Loucy (cell line): ENCODE measurements around the gene OR5K1.

ENCODE experiments used
- H2AFZ ChIP-seq: fragments of 200-600 bp; sonication (generic); 2 replicates; pipeline ENCODE4 v1.6.0; 2016; ENCODE audit warnings: antibody characterized with exemption, mild to moderate bottlenecking, low read length, moderate library complexity
- H3F3A ChIP-seq: fragments of 200-600 bp; 2 replicates; pipeline ENCODE4 v1.6.0; 2016; ENCODE audit warnings: antibody characterized with exemption, low read depth, mild to moderate bottlenecking
- H3K27me3 ChIP-seq: fragments of 200-600 bp; sonication (generic); 2 replicates; pipeline ENCODE4 v1.6.1; 2014; ENCODE audit warnings: low read length, mild to moderate bottlenecking; ENCODE audit not compliant: insufficient read depth, poor library complexity, severe bottlenecking
- H3K36me3 ChIP-seq: fragments of 200-600 bp; sonication (generic); 2 replicates; pipeline ENCODE4 v1.6.1; 2016; ENCODE audit warnings: low read length; ENCODE audit not compliant: insufficient read depth
- H3K4me1 ChIP-seq: fragments of 200-600 bp; sonication (generic); 2 replicates; pipeline ENCODE4 v1.5.1; 2014; ENCODE audit warnings: low read length, mild to moderate bottlenecking; ENCODE audit not compliant: insufficient read depth, poor library complexity, severe bottlenecking
- H3K4me2 ChIP-seq: fragments of 200-600 bp; sonication (generic); 2 replicates; pipeline ENCODE4 v1.6.0; 2014; ENCODE audit warnings: antibody characterized with exemption, low read length, low read depth, mild to moderate bottlenecking; ENCODE audit not compliant: poor library complexity, severe bottlenecking
- H3K4me3 ChIP-seq: fragments of 200-600 bp; sonication (generic); 2 replicates; pipeline ENCODE4 v1.5.1; 2014; ENCODE audit warnings: low read length, mild to moderate bottlenecking, mixed read lengths; ENCODE audit not compliant: poor library complexity, severe bottlenecking
- H3K79me2 ChIP-seq: fragments of 200-600 bp; sonication (generic); 2 replicates; pipeline ENCODE4 v1.6.1; 2014; ENCODE audit warnings: low read length; ENCODE audit not compliant: insufficient read depth
- H3K9ac ChIP-seq: fragments of 200-600 bp; sonication (generic); 2 replicates; pipeline ENCODE4 v1.6.0; 2014; ENCODE audit warnings: mild to moderate bottlenecking, low read depth, low read length, moderate library complexity; ENCODE audit not compliant: poor library complexity, severe bottlenecking
- H3K9me2 ChIP-seq: fragments of 200-600 bp; sonication (generic); replicated peaks from 2 replicates; pipeline ENCODE4 v1.6.1; 2016; ENCODE audit warnings: low read depth, low read length, mixed read lengths
- H3K9me3 ChIP-seq: fragments of 200-600 bp; sonication (generic); 2 replicates; pipeline ENCODE4 v1.6.1; 2014; ENCODE audit warnings: mild to moderate bottlenecking, antibody characterized with exemption, low read length, low read depth; ENCODE audit not compliant: insufficient read depth
- H4K20me1 ChIP-seq: fragments of 200-600 bp; sonication (generic); 2 replicates; pipeline ENCODE4 v1.6.0; 2014; ENCODE audit warnings: antibody characterized with exemption, low read length, mild to moderate bottlenecking; ENCODE audit not compliant: insufficient read depth, poor library complexity, severe bottlenecking
- CTCF ChIP-seq: fragments of 200-600 bp; sonication (generic); conservative IDR thresholded peaks from 2 replicates; pipeline ENCODE4 v1.5.1; 2014; ENCODE audit warnings: mild to moderate bottlenecking, antibody characterized with exemption, low read length
- EZH2phosphoT487 ChIP-seq: fragments of 200-600 bp; IDR thresholded peaks from 2 replicates; pipeline ENCODE4 v1.6.1; 2018; ENCODE audit warnings: antibody characterized with exemption, mild to moderate bottlenecking, moderate library complexity, borderline replicate concordance

Gene OR5K1

GRCh38 chr3:98500019-98500418 lies 37.0 kb downstream of the OR5K1 start:
- H3K9me2 ChIP-seq, result no peaks in the 10 kb centered on the region
- no peak overlapping the region for H3K4me3 ChIP-seq
- no peaks in the 10 kb centered on the region for H3K4me1 ChIP-seq

GRCh38 chr3:98501270-98501669 lies 38.3 kb downstream of the OR5K1 start:
- no peaks in the 10 kb centered on the region for H3K9me3 ChIP-seq

More at GRCh38 chr3:98500019-98500418, 37.0 kb downstream of the OR5K1 start:
- Histone ChIP-seq H2AFZ (no peak overlapping the region), H3K27me3 (no peaks in the 10 kb centered on the region), H3K36me3 (no peaks in the 10 kb centered on the region), H3F3A (no peaks in the 10 kb centered on the region), H3K4me2 (no peak overlapping the region), H3K9ac (no peak overlapping the region), H4K20me1 (no peaks in the 10 kb centered on the region), H3K79me2 (no peaks in the 10 kb centered on the region), H3K9me3 (no peaks in the 10 kb centered on the region)
- TF ChIP-seq CTCF (no peak), EZH2phosphoT487 (no peak)

GRCh38 chr3:98501863-98502576 lies 39.0 kb downstream of the OR5K1 start:
- no peaks in the 10 kb centered on the region for H3K4me1 ChIP-seq
- no peak overlapping the region for H3K4me2 ChIP-seq
- no peaks in the 10 kb centered on the region for H3F3A ChIP-seq
- H3K9ac ChIP-seq, result no peak overlapping the region
- H3K9me3 ChIP-seq, result no peaks in the 10 kb centered on the region
- H3K79me2 ChIP-seq, result no peaks in the 10 kb centered on the region
- H3K4me3 ChIP-seq, result no peak overlapping the region
- H2AFZ ChIP-seq, result no peak overlapping the region
- no peak for TF ChIP-seq CTCF
- TF ChIP-seq EZH2phosphoT487, result no peak
- no peaks in the 10 kb centered on the region for H3K9me2 ChIP-seq
- H4K20me1 ChIP-seq, result no peaks in the 10 kb centered on the region
- H3K36me3 ChIP-seq, result no peaks in the 10 kb centered on the region
- H3K27me3 ChIP-seq, result no peaks in the 10 kb centered on the region

More at GRCh38 chr3:98501270-98501669, 38.3 kb downstream of the OR5K1 start:
- Histone ChIP-seq H3K9me2 (no peaks in the 10 kb centered on the region), H3F3A (no peaks in the 10 kb centered on the region), H3K27me3 (no peaks in the 10 kb centered on the region), H3K4me3 (no peak overlapping the region), H3K9ac (no peak overlapping the region), H3K79me2 (no peaks in the 10 kb centered on the region), H2AFZ (no peak overlapping the region), H3K4me2 (no peak overlapping the region), H3K36me3 (no peaks in the 10 kb centered on the region), H4K20me1 (no peaks in the 10 kb centered on the region), H3K4me1 (no peaks in the 10 kb centered on the region)
- TF ChIP-seq CTCF, result no peak
- no peak for TF ChIP-seq EZH2phosphoT487
